Measurements from ENCODE around the gene FOXJ3. TPM values are rescaled to one million over a fixed set of nuclear protein-coding genes. Genes with fewer than 3 reads are reported as not detected.
A peak's percentile ranks its signal among the peaks of the same experiment; 100 is the strongest.

FOXJ3 gene
- total RNA-seq, 1 experiment from 2014 or later = 22.6 TPM

- in situ Hi-C loops (cut with HindIII; ENCODE audit: low pct_unique_long_range_greater_than_20kb, low sequenced_read_pairs) = no loop called here
Observed at GRCh38 chr1:42267904-42268303, 67.1 kb downstream of the FOXJ3 start.

GRCh38 chr1:42266253-42267135, 68.5 kb downstream of the FOXJ3 start:
- in situ Hi-C loops (cut with HindIII; ENCODE audit: low pct_unique_long_range_greater_than_20kb, low sequenced_read_pairs) = no loop called here
- DNase-seq (ENCODE audit: low read depth) = no peak

More at GRCh38 chr1:42267904-42268303, 67.1 kb downstream of the FOXJ3 start:
- DNase-seq (ENCODE audit: low read depth) = no peak

GRCh38 chr1:42264511-42265190, 70.4 kb downstream of the FOXJ3 start:
- in situ Hi-C loops (cut with HindIII; ENCODE audit: low pct_unique_long_range_greater_than_20kb, low sequenced_read_pairs) = no loop called here
- peak; percentile 8 for DNase-seq (ENCODE audit: low read depth)

GRCh38 chr1:42263019-42263418, 72.0 kb downstream of the FOXJ3 start:
- in situ Hi-C loops (cut with HindIII; ENCODE audit: low pct_unique_long_range_greater_than_20kb, low sequenced_read_pairs) = no loop called here
- DNase-seq (ENCODE audit: low read depth) = no peak

GRCh38 chr1:42260376-42261070, 74.5 kb downstream of the FOXJ3 start:
- no peak for DNase-seq (ENCODE audit: low read depth)
- in situ Hi-C loops (cut with HindIII; ENCODE audit: low pct_unique_long_range_greater_than_20kb, low sequenced_read_pairs) = no loop called here

- in situ Hi-C loops (cut with HindIII; ENCODE audit: low pct_unique_long_range_greater_than_20kb, low sequenced_read_pairs) = no loop called here
- DNase-seq (ENCODE audit: low read depth) = no peak
Observed at GRCh38 chr1:42259739-42260064, 75.3 kb downstream of the FOXJ3 start.

- DNase-seq (ENCODE audit: low read depth) = no peak
- in situ Hi-C loops (cut with HindIII; ENCODE audit: low pct_unique_long_range_greater_than_20kb, low sequenced_read_pairs) = no loop called here
Observed at GRCh38 chr1:42259059-42259738, 75.8 kb downstream of the FOXJ3 start.

GRCh38 chr1:42258218-42258617, 76.8 kb downstream of the FOXJ3 start:
- DNase-seq (ENCODE audit: low read depth) = no peak
- in situ Hi-C loops (cut with HindIII; ENCODE audit: low pct_unique_long_range_greater_than_20kb, low sequenced_read_pairs) = no loop called here

- in situ Hi-C loops (cut with HindIII; ENCODE audit: low pct_unique_long_range_greater_than_20kb, low sequenced_read_pairs) = no loop called here
Observed at GRCh38 chr1:42251042-42251441, 84.0 kb downstream of the FOXJ3 start.

GRCh38 chr1:42250164-42250563, 84.9 kb downstream of the FOXJ3 start:
- no peak for DNase-seq (ENCODE audit: low read depth)
- in situ Hi-C loops (cut with HindIII; ENCODE audit: low pct_unique_long_range_greater_than_20kb, low sequenced_read_pairs) = no loop called here

More at GRCh38 chr1:42251042-42251441, 84.0 kb downstream of the FOXJ3 start:
- DNase-seq (ENCODE audit: low read depth) = no peak

- no peak for DNase-seq (ENCODE audit: low read depth)
- in situ Hi-C loops (cut with HindIII; ENCODE audit: low pct_unique_long_range_greater_than_20kb, low sequenced_read_pairs) = no loop called here
Observed at GRCh38 chr1:42240966-42241755, 93.9 kb downstream of the FOXJ3 start.

GRCh38 chr1:42239555-42239954, 95.5 kb downstream of the FOXJ3 start:
- in situ Hi-C loops (cut with HindIII; ENCODE audit: low pct_unique_long_range_greater_than_20kb, low sequenced_read_pairs) = no loop called here
- DNase-seq (ENCODE audit: low read depth) = no peak

- in situ Hi-C loops (cut with HindIII; ENCODE audit: low pct_unique_long_range_greater_than_20kb, low sequenced_read_pairs) = no loop called here
- no peak for DNase-seq (ENCODE audit: low read depth)
Observed at GRCh38 chr1:42239041-42239440, 96.0 kb downstream of the FOXJ3 start.

GRCh38 chr1:42231253-42231652, 103.8 kb downstream of the FOXJ3 start:
- in situ Hi-C loops (cut with HindIII; ENCODE audit: low pct_unique_long_range_greater_than_20kb, low sequenced_read_pairs) = no loop called here
- DNase-seq (ENCODE audit: low read depth) = no peak

- no peak for DNase-seq (ENCODE audit: low read depth)
- in situ Hi-C loops (cut with HindIII; ENCODE audit: low pct_unique_long_range_greater_than_20kb, low sequenced_read_pairs) = no loop called here
Observed at GRCh38 chr1:42228938-42229337, 106.1 kb downstream of the FOXJ3 start.

- in situ Hi-C loops (cut with HindIII; ENCODE audit: low pct_unique_long_range_greater_than_20kb, low sequenced_read_pairs) = no loop called here
- no peak for DNase-seq (ENCODE audit: low read depth)
Observed at GRCh38 chr1:42223036-42223435, 112.0 kb downstream of the FOXJ3 start.

- in situ Hi-C loops (cut with HindIII; ENCODE audit: low pct_unique_long_range_greater_than_20kb, low sequenced_read_pairs) = no loop called here
- DNase-seq (ENCODE audit: low read depth) = peak; percentile 80
Observed at GRCh38 chr1:42221952-42222606, 113.0 kb downstream of the FOXJ3 start.

Data from Caki2 (cell line).